HEK293T (cell line): ENCODE data around the gene CAMK2B.

Experiments used
- ARNT ChIP-seq: fragments of 450-650 bp; IDR thresholded peaks from 2 replicates; pipeline ENCODE4 v1.6.1; 2017; ENCODE audit warnings: mild to moderate bottlenecking
- BHLHE40 ChIP-seq: fragments of 450-650 bp; IDR thresholded peaks from 2 replicates; pipeline ENCODE4 v1.6.1; 2016; ENCODE audit warnings: mild to moderate bottlenecking, moderate library complexity, borderline replicate concordance
- ELF4 ChIP-seq: fragments of 450-650 bp; IDR thresholded peaks from 2 replicates; pipeline ENCODE4 v1.6.1; 2017; ENCODE audit warnings: antibody characterized with exemption
- FOXM1 ChIP-seq: fragments of 450-650 bp; IDR thresholded peaks from 2 replicates; pipeline ENCODE4 v1.6.1; 2017; ENCODE audit warnings: mild to moderate bottlenecking, borderline replicate concordance
- LEF1 ChIP-seq: fragments of 450-650 bp; IDR thresholded peaks from 2 replicates; pipeline ENCODE4 v1.6.1; 2017; ENCODE audit warnings: mild to moderate bottlenecking, borderline replicate concordance
- PKNOX1 ChIP-seq: fragments of 450-650 bp; IDR thresholded peaks from 2 replicates; pipeline ENCODE4 v1.6.1; 2016
- SP1 ChIP-seq: fragments of 450-650 bp; IDR thresholded peaks from 2 replicates; pipeline ENCODE4 v1.6.1; 2017
- TARDBP ChIP-seq: fragments of 450-650 bp; IDR thresholded peaks from 2 replicates; pipeline ENCODE4 v1.6.1; 2016
- ZNF384 ChIP-seq: fragments of 450-650 bp; IDR thresholded peaks from 2 replicates; pipeline ENCODE4 v1.6.1; 2016

- TF ChIP-seq BHLHE40 (no peak), TARDBP (no peak), ZNF384 (no peak), LEF1 (no peak), ARNT (no peak), PKNOX1 (no peak), FOXM1 (no peak), SP1 (no peak), ELF4 (no peak)
Observed at GRCh38 chr7:44262031-44262430, 63.4 kb downstream of the CAMK2B start.
